CD14-positive monocyte (primary cell): ENCODE results near the gene TMEM132E. TPM values are rescaled to one million over a fixed set of nuclear protein-coding genes. Genes with fewer than 3 reads are reported as not detected.

ENCODE experiments used
- DNase-seq, 3 donors: peaks; one replicate each; pipeline ENCODE4 v3.0.0-alpha.2; 2011 to 2022
- H2AFZ ChIP-seq: 2 replicates; pipeline ENCODE4 v1.6.0; 2012; ENCODE audit warnings: mild to moderate bottlenecking, low read depth, low read length, inconsistent platforms; ENCODE audit not compliant: insufficient read depth, poor library complexity, severe bottlenecking
- H3K27ac ChIP-seq, 2 donors: 1 replicate in 1 of 2; 2 replicates in 1 of 2; pipeline ENCODE4 v1.5.1; 2012 to 2013; ENCODE audit warnings: low read length in 2 of 2, control low read depth in 1 of 2, inconsistent platforms in 1 of 2, low read depth in 1 of 2, mild to moderate bottlenecking in 1 of 2
- H3K27me3 ChIP-seq, 2 donors: one replicate each; pipeline versions ENCODE4 v1.6.0 to v1.6.1; 2011 to 2013; ENCODE audit warnings: low read length in 2 of 2; ENCODE audit not compliant: control insufficient read depth in 2 of 2, insufficient read depth in 2 of 2
- H3K36me3 ChIP-seq, 2 donors: replicated peaks in 1 of 2; 1 replicate in 1 of 2; 2 replicates in 1 of 2; pipeline versions ENCODE4 v1.5.1 to v1.6.1; 2012 to 2013; ENCODE audit warnings: low read length in 2 of 2, control low read depth in 1 of 2, inconsistent platforms in 1 of 2, mild to moderate bottlenecking in 1 of 2; ENCODE audit not compliant: insufficient read depth in 2 of 2, control insufficient read depth in 1 of 2
- H3K4me1 ChIP-seq, 2 donors: 1 replicate in 1 of 2; 2 replicates in 1 of 2; pipeline versions ENCODE4 v1.5.1 to v1.6.1; 2012 to 2013; ENCODE audit warnings: low read length in 2 of 2, control low read depth in 1 of 2, inconsistent platforms in 1 of 2, mild to moderate bottlenecking in 1 of 2, moderate library complexity in 1 of 2; ENCODE audit not compliant: insufficient read depth in 2 of 2, control insufficient read depth in 1 of 2
- H3K4me2 ChIP-seq: replicated peaks from 2 replicates; pipeline ENCODE3; 2012; ENCODE audit warnings: low read length, moderate library complexity, mild to moderate bottlenecking; ENCODE audit not compliant: poor library complexity, severe bottlenecking; ENCODE audit errors: extremely low read depth
- H3K4me3 ChIP-seq, 3 experiments: fragments of 200-600 bp in 1 of 3; sonication (generic) in 1 of 3; replicated peaks in 1 of 3; 1 replicate in 2 of 3; 2 replicates in 1 of 3; pipeline ENCODE4 v1.5.1; 2011 to 2013; ENCODE audit warnings: low read length in 3 of 3, mild to moderate bottlenecking in 3 of 3, control low read depth in 2 of 3, low read depth in 2 of 3, inconsistent platforms in 1 of 3, moderate library complexity in 1 of 3
- H3K79me2 ChIP-seq: 2 replicates; pipeline ENCODE4 v1.6.0; 2012; ENCODE audit warnings: mild to moderate bottlenecking, control low read depth, inconsistent platforms, low read length, moderate library complexity; ENCODE audit not compliant: insufficient read depth
- H3K9ac ChIP-seq: 2 replicates; pipeline ENCODE4 v1.6.0; 2017; ENCODE audit warnings: low read length, mild to moderate bottlenecking; ENCODE audit not compliant: insufficient read depth, poor library complexity, severe bottlenecking
- H3K9me3 ChIP-seq, 2 donors: replicated peaks in 1 of 2; 1 replicate in 1 of 2; 2 replicates in 1 of 2; pipeline versions ENCODE4 v1.5.1 to v1.6.1; 2012 to 2013; ENCODE audit warnings: low read length in 2 of 2, control low read depth in 1 of 2; ENCODE audit not compliant: control insufficient read depth in 1 of 2, insufficient read depth in 1 of 2
- H4K20me1 ChIP-seq: 2 replicates; pipeline ENCODE4 v1.6.0; 2012; ENCODE audit warnings: mild to moderate bottlenecking, low read length, control low read depth, moderate library complexity; ENCODE audit not compliant: insufficient read depth
- H3K27ac Mint-ChIP-seq, 7 donors: one replicate each; pipeline ENCODE4 v1.8.0; 2020; ENCODE audit warnings: mild to moderate bottlenecking in 7 of 7, mixed read lengths in 7 of 7, moderate library complexity in 6 of 7, inconsistent platforms in 2 of 7
- H3K27me3 Mint-ChIP-seq, 3 donors: one replicate each; pipeline ENCODE4 v1.8.0; 2021 to 2022; ENCODE audit warnings: low read depth in 3 of 3, mild to moderate bottlenecking in 3 of 3, mixed read lengths in 3 of 3, moderate library complexity in 3 of 3, inconsistent platforms in 1 of 3
- H3K36me3 Mint-ChIP-seq, 2 donors: one replicate each; pipeline ENCODE4 v1.8.0; 2020; ENCODE audit warnings: mixed read lengths in 2 of 2, inconsistent platforms in 1 of 2, mild to moderate bottlenecking in 1 of 2
- H3K4me1 Mint-ChIP-seq: one replicate; pipeline ENCODE4 v1.8.0; 2020; ENCODE audit warnings: mild to moderate bottlenecking, mixed read lengths
- H3K4me3 Mint-ChIP-seq, 2 donors: one replicate each; pipeline ENCODE4 v1.8.0; 2020; ENCODE audit warnings: mild to moderate bottlenecking in 2 of 2, mixed read lengths in 2 of 2, moderate library complexity in 1 of 2
- H3K9me3 Mint-ChIP-seq, 7 donors: one replicate each; pipeline ENCODE4 v1.8.0; 2020 to 2022; ENCODE audit warnings: mixed read lengths in 7 of 7, mild to moderate bottlenecking in 6 of 7, moderate library complexity in 6 of 7, inconsistent platforms in 2 of 7
- CTCF ChIP-seq: fragments of 200-600 bp; IDR thresholded peaks from one replicate; pipeline ENCODE4 v1.8.0; 2022; ENCODE audit warnings: antibody characterized with exemption, mild to moderate bottlenecking
- WGBS: methylation state at CpG from one replicate; pipeline ENCODE4 v1.1.5; 2013; ENCODE audit warnings: missing lambda C conversion rate; ENCODE audit not compliant: insufficient coverage; 5-methylcytosine and 5-hydroxymethylcytosine counted together
- intact Hi-C, 2 donors: fragments of 100-400 bp; cut with micrococcal nuclease; formaldehyde crosslinking; loops; one replicate each; pipeline versions ENCODE4 v1.15.0 to v1.15.1; 2023
- polyA plus RNA-seq, 3 donors: library from polyadenylated mRNA; depleted of rRNA in 1 of 3; unstranded in 2 of 3; stranded (reverse) in 1 of 3; fragments of 300-500 nt in 2 of 3; fragments of >200 nt in 1 of 3; fragmentation: Illumina TruSeq in 2 of 3; gene quantifications; 1 replicate in 2 of 3; 2 replicates in 1 of 3; pipeline ENCODE4 v1.2.3, GENCODE V29; 2012 to 2021

The TMEM132E gene
- polyA plus RNA-seq, 3 donors: not detected

- Histone ChIP-seq H3K79me2 (no peaks in the 10 kb centered on the region), H3K9ac (no peak overlapping the region)
Measured at GRCh38 chr17:34626121-34626681, 46.8 kb downstream of the TMEM132E start.

GRCh38 chr17:34628879-34629278, 49.5 kb downstream of the TMEM132E start:
- Histone ChIP-seq H3K9ac (no peak overlapping the region), H3K27me3 (peaks cover 36 to 42% of the 10 kb centered on the region in 2 donors), H3K4me3 (no peak overlapping the region), H3K27ac (no peak overlapping the region), H4K20me1 (no peaks in the 10 kb centered on the region), H3K36me3 (no peaks in the 10 kb centered on the region), H3K4me1 (no peaks in the 10 kb centered on the region), H3K4me2 (no peak overlapping the region), H2AFZ (no peak overlapping the region), H3K79me2 (no peaks in the 10 kb centered on the region), H3K9me3 (no peaks in the 10 kb centered on the region)
- H3K27ac Mint-ChIP-seq: no peak overlapping the region
- no peak for TF ChIP-seq CTCF
- WGBS: 93% methylated on average over 7 of the region's 8 CpGs
- intact Hi-C loops: no loop called here
- no peak for DNase-seq
- H3K9me3 Mint-ChIP-seq: peaks cover 0 to 10% (median 0%) of the 10 kb centered on the region in 7 donors
- peaks cover 50 to 60% (median 58%) of the 10 kb centered on the region in 3 donors for H3K27me3 Mint-ChIP-seq
- H3K36me3 Mint-ChIP-seq: no peaks in the 10 kb centered on the region
- no peaks in the 10 kb centered on the region for H3K4me1 Mint-ChIP-seq
- H3K4me3 Mint-ChIP-seq: no peak overlapping the region

More at GRCh38 chr17:34626121-34626681, 46.8 kb downstream of the TMEM132E start:
- peak overlapping the region in 1 of 2 donors; percentile 37 for H3K4me3 Mint-ChIP-seq
- TF ChIP-seq CTCF: no peak
- no peaks in the 10 kb centered on the region for H3K36me3 Mint-ChIP-seq
- peaks cover 36 to 46% of the 10 kb centered on the region in 2 donors for H3K27me3 ChIP-seq
- no peaks in the 10 kb centered on the region for H3K9me3 ChIP-seq
- no peak for DNase-seq
- intact Hi-C loops: no loop called here
- no peak overlapping the region for H3K4me3 ChIP-seq
- no peak overlapping the region for H3K4me2 ChIP-seq
- no peak overlapping the region for H2AFZ ChIP-seq
- no peaks in the 10 kb centered on the region for H4K20me1 ChIP-seq
- H3K36me3 ChIP-seq: no peaks in the 10 kb centered on the region
- H3K27ac ChIP-seq: no peak overlapping the region
- peaks cover 48 to 65% (median 61%) of the 10 kb centered on the region in 3 donors for H3K27me3 Mint-ChIP-seq
- WGBS: 6% methylated on average over 52 of the region's 53 CpGs
- no peaks in the 10 kb centered on the region for H3K4me1 ChIP-seq
- H3K9me3 Mint-ChIP-seq: peaks cover 0 to 10% (median 0%) of the 10 kb centered on the region in 7 donors
- no peaks in the 10 kb centered on the region for H3K4me1 Mint-ChIP-seq
- no peak overlapping the region for H3K27ac Mint-ChIP-seq
